Spleen (tissue), 11 donors: Measurements from ENCODE around the gene MAP4K4. TPM values are rescaled to one million over a fixed set of nuclear protein-coding genes. Genes with fewer than 3 reads are reported as not detected.

Experiments used
- DNase-seq: peaks from one replicate; pipeline ENCODE4 v3.0.0-alpha.2; 2020
- H3K27ac ChIP-seq, 8 donors: fragments of 200-600 bp; sonication (generic) in 7 of 8; 1 replicate in 4 of 8; 2 replicates in 4 of 8; pipeline versions ENCODE4 v1.5.0 to v1.8.0; 2016 to 2021; ENCODE audit warnings: inconsistent platforms in 4 of 8, mild to moderate bottlenecking in 4 of 8, moderate library complexity in 1 of 8
- H3K27me3 ChIP-seq, 7 donors: fragments of 200-600 bp; sonication (generic) in 6 of 7; replicated peaks in 1 of 7; 1 replicate in 4 of 7; 2 replicates in 3 of 7; pipeline versions ENCODE4 v1.5.0 to v1.8.0; 2016 to 2021; ENCODE audit warnings: inconsistent platforms in 3 of 7, mild to moderate bottlenecking in 1 of 7
- H3K36me3 ChIP-seq, 6 donors: fragments of 200-600 bp; sonication (generic) in 5 of 6; 1 replicate in 4 of 6; 2 replicates in 2 of 6; pipeline versions ENCODE4 v1.5.0 to v1.8.0; 2016 to 2021; ENCODE audit warnings: inconsistent platforms in 2 of 6
- H3K4me1 ChIP-seq, 6 donors: fragments of 200-600 bp; sonication (generic) in 5 of 6; 1 replicate in 3 of 6; 2 replicates in 3 of 6; pipeline versions ENCODE4 v1.5.0 to v1.8.0; 2016 to 2021; ENCODE audit warnings: inconsistent platforms in 3 of 6
- H3K4me3 ChIP-seq, 8 donors: fragments of 200-600 bp; sonication (generic) in 7 of 8; 1 replicate in 4 of 8; 2 replicates in 4 of 8; pipeline versions ENCODE4 v1.5.0 to v1.8.0; 2016 to 2021; ENCODE audit warnings: inconsistent platforms in 4 of 8, mild to moderate bottlenecking in 4 of 8, moderate library complexity in 2 of 8
- H3K9me3 ChIP-seq, 8 donors: fragments of 200-600 bp; sonication (generic) in 7 of 8; 1 replicate in 4 of 8; 2 replicates in 4 of 8; pipeline versions ENCODE4 v1.5.0 to v1.8.0; 2016 to 2021; ENCODE audit warnings: inconsistent platforms in 4 of 8
- POLR2A ChIP-seq, 3 donors: fragments of 450-650 bp; IDR thresholded peaks; one replicate each; pipeline ENCODE4 v1.5.1; 2017; ENCODE audit warnings: antibody characterized with exemption in 3 of 3, mild to moderate bottlenecking in 1 of 3
- POLR2AphosphoS5 ChIP-seq, 3 donors: sonication (generic); formaldehyde crosslinking; IDR thresholded peaks; one replicate each; pipeline ENCODE4 v1.5.1; 2017; ENCODE audit warnings: antibody characterized with exemption in 3 of 3
- WGBS, 5 donors: extraction: QIAGEN DNeasy Blood & Tissue Kit in 3 of 5; methylation state at CpG; one replicate each; pipeline versions ENCODE4 v1.1.5 to v1.1.7; 2013 to 2018; 5-methylcytosine and 5-hydroxymethylcytosine counted together
- intact Hi-C: fragments of 100-400 bp; cut with DNase I; formaldehyde crosslinking; loops from one replicate; pipeline ENCODE4 v1.15.0; 2023; ENCODE audit warnings: low total_unique reads
- polyA plus RNA-seq, 3 donors: library from polyadenylated mRNA; stranded (reverse); fragments of 200-250 nt; gene quantifications; one replicate each; pipeline ENCODE4 v1.2.1, GENCODE V29; 2013
- total RNA-seq, 7 donors: library from RNA; depleted of rRNA in 3 of 7; stranded (reverse); fragments of >200 nt in 3 of 7; fragmentation: NEBNext Ultra II Directional in 4 of 7; extraction: Animal tissue kit (Norgen Biotek cat#: 25700) in 4 of 7; gene quantifications; one replicate each; pipeline versions ENCODE4 v1.1.0 to v1.2.1, GENCODE V29; 2016 to 2021
- TF ChIP-seq, protein P1 (sequence below), 11 experiments: fragments of 200-600 bp in 7 of 11; fragments of 450-650 bp in 4 of 11; sonication (generic) in 4 of 11; IDR thresholded peaks in 8 of 11; conservative IDR thresholded peaks in 3 of 11; 1 replicate in 7 of 11; 2 replicates in 4 of 11; pipeline versions ENCODE4 v1.4.0 to v1.8.0; 2016 to 2021; ENCODE audit warnings: antibody characterized with exemption in 11 of 11, inconsistent platforms in 4 of 11, mild to moderate bottlenecking in 1 of 11
- donor health status: healthy with polysubstance abuse.
- donor health status: DM: no; HTN: no; CAD: no; lungs with moderate emphysema.
- donor health status: DM: no; HTN: no; CAD: no.
- donor health status: Bipolar disorder and iron deficiency.
- donor health status: healthy.
- donor health status: DM: no; HTN: no; CAD: no.
- donor health status: DM: yes; HTN: yes; CAD: no.

MAP4K4 gene
- total and polyA plus RNA-seq, 10 donors = 16.7 to 108 (median 71.7) TPM

DNA sequence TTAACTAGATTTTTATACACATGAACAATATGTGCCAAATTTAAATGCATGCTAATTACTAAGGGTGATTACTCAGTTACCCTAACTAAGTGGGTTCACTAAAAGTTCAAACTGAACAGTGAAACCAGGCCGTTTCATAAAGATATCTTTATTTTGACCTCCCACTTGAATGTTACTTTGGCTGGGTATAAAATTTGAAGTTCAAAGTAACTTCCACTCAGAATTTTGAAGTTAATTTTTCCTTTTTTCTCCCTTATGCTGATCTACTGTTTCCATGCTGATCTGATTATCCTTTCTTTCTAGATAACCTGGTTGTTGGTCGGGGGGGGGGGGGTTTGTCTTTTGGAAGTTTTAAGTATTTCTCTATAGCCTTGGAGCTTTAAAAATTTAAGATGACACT lies 25.5 kb upstream of the MAP4K4 start:
- Histone ChIP-seq H3K9me3 (peaks cover 0 to 23% (median 15%) of the 10 kb centered on the region in 8 donors), H3K4me1 (no peaks in the 10 kb centered on the region), H3K4me3 (no peak overlapping the region), H3K36me3 (no peaks in the 10 kb centered on the region), H3K27me3 (no peaks in the 10 kb centered on the region), H3K27ac (no peak overlapping the region)
- intact Hi-C loops = no loop called here
- TF ChIP-seq, protein P1, sequence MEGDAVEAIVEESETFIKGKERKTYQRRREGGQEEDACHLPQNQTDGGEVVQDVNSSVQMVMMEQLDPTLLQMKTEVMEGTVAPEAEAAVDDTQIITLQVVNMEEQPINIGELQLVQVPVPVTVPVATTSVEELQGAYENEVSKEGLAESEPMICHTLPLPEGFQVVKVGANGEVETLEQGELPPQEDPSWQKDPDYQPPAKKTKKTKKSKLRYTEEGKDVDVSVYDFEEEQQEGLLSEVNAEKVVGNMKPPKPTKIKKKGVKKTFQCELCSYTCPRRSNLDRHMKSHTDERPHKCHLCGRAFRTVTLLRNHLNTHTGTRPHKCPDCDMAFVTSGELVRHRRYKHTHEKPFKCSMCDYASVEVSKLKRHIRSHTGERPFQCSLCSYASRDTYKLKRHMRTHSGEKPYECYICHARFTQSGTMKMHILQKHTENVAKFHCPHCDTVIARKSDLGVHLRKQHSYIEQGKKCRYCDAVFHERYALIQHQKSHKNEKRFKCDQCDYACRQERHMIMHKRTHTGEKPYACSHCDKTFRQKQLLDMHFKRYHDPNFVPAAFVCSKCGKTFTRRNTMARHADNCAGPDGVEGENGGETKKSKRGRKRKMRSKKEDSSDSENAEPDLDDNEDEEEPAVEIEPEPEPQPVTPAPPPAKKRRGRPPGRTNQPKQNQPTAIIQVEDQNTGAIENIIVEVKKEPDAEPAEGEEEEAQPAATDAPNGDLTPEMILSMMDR (IDR thresholded peaks at IDR 0.05 in 8 of 11, conservative IDR thresholded peaks at IDR 0.05 in 3 of 11) = no peak
- TF ChIP-seq POLR2A (IDR thresholded peaks at IDR 0.05) (no peak), POLR2AphosphoS5 (IDR thresholded peaks at IDR 0.05) (no peak)
- 50 to 73% (median 55%) methylated on average over 2 of the region's 2 CpGs for WGBS, 5 donors
- no peak for DNase-seq

DNA sequence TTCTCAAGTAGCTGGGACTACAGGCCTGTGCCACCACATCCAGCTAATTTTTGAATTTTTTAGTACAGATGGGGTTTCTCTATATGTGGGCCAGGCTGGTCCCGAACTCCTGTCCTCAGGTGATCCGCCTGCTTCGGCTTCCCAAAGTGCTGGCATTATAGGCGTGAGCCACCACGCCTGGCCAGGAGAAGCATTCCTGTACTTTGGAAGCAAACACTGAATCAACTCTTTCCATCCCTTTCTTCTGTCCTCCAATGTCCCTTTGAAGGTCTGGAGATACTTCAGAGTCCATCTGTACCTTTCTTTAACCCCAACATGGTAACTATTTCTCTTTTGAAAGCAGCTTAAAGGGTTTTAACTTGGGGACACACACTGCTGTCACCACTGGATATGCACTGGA lies 23.6 kb upstream of the MAP4K4 start:
- DNase-seq = no peak
- Histone ChIP-seq H3K27ac (no peak overlapping the region), H3K27me3 (no peaks in the 10 kb centered on the region), H3K9me3 (peaks cover 0 to 23% (median 16%) of the 10 kb centered on the region in 8 donors), H3K36me3 (no peaks in the 10 kb centered on the region), H3K4me3 (no peak overlapping the region), H3K4me1 (no peaks in the 10 kb centered on the region)
- WGBS, 5 donors = 96 to 98% (median 97%) methylated on average over 5 of the region's 5 CpGs
- intact Hi-C loops = no loop called here
- no peak for TF ChIP-seq POLR2A (IDR thresholded peaks at IDR 0.05)
- no peak for TF ChIP-seq POLR2AphosphoS5 (IDR thresholded peaks at IDR 0.05)
- TF ChIP-seq, protein P1 (IDR thresholded peaks at IDR 0.05 in 8 of 11, conservative IDR thresholded peaks at IDR 0.05 in 3 of 11) = no peak

DNA sequence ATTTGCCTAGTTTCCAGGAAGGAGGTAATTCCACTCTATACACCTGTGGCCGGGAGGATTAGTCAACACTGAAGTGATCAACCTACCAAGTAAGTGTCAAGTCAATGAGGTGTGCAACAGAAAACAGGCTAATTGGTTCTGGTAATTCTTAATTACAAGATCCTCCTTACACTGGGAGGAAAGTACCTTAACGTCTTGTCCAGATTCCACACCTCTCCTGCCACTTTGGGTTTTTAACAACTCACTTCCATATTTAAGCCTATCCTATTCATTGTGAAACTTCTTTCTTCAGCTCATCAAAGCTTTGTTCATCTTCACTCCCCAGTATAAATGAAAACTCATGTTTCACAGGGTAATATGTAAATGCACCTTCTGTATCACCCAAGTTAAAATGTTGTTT lies 22.0 kb upstream of the MAP4K4 start:
- H3K36me3 ChIP-seq = no peaks in the 10 kb centered on the region
- intact Hi-C loops = no loop called here
- no peak overlapping the region for H3K4me3 ChIP-seq
- no peaks in the 10 kb centered on the region for H3K27me3 ChIP-seq
- H3K4me1 ChIP-seq = no peaks in the 10 kb centered on the region
- DNase-seq = no peak
- 45 to 67% (median 60%) methylated on average over 2 of the region's 2 CpGs for WGBS, 5 donors
- H3K27ac ChIP-seq = no peak overlapping the region
- TF ChIP-seq POLR2A (IDR thresholded peaks at IDR 0.05) (no peak), POLR2AphosphoS5 (IDR thresholded peaks at IDR 0.05) (no peak)
- TF ChIP-seq, protein P1 (IDR thresholded peaks at IDR 0.05 in 8 of 11, conservative IDR thresholded peaks at IDR 0.05 in 3 of 11) = no peak
- peaks cover 0 to 23% (median 16%) of the 10 kb centered on the region in 8 donors for H3K9me3 ChIP-seq

DNA sequence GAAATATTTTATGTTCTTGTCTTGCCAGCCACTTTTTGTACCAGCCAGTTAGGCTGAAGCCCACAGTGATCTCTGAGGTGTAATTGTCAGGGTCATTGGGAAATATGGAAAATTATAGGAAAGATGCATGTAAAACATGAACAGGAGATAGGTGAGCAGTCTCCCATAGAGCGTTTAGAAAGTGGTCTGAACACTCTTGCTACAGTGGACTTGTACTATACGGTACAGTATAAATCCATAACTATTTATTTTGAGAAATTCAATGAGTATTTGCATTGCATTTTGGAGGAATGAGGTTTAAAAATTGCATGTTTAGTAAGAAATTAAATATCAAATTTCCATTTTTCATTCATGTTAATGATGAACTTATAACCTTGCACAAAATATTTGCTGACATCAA lies 20.8 kb upstream of the MAP4K4 start:
- Histone ChIP-seq H3K4me1 (no peaks in the 10 kb centered on the region), H3K9me3 (peaks cover 0 to 18% (median 12%) of the 10 kb centered on the region in 8 donors), H3K27ac (no peak overlapping the region), H3K4me3 (no peak overlapping the region), H3K27me3 (no peaks in the 10 kb centered on the region), H3K36me3 (no peaks in the 10 kb centered on the region)
- DNase-seq = no peak
- no peak for TF ChIP-seq POLR2A (IDR thresholded peaks at IDR 0.05)
- TF ChIP-seq, protein P1 (IDR thresholded peaks at IDR 0.05 in 8 of 11, conservative IDR thresholded peaks at IDR 0.05 in 3 of 11) = no peak
- TF ChIP-seq POLR2AphosphoS5 (IDR thresholded peaks at IDR 0.05) = no peak
- intact Hi-C loops = no loop called here
- 82 to 96% (median 94%) methylated on average over 2 of the region's 2 CpGs for WGBS, 5 donors
